HG03175 (cell line): ENCODE measurements around the gene RAVER2.
"Not testable (repeated sequence)": the region's sequence is repeated elsewhere in the genome, so short reads cannot be mapped to it uniquely, and the experiment has no call there.

Source experiments
- ATAC-seq: cut with Tn5 transposase; IDR thresholded peaks from one replicate; pipeline ENCODE4 v1.9.1; 2021; ENCODE audit warnings: mild to moderate bottlenecking, moderate library complexity; ENCODE audit not compliant: unreplicated experiment

The RAVER2 gene

GRCh38 chr1:64748222-64748621 lies 3.3 kb downstream of the RAVER2 start:
- ATAC-seq = no peak

DNA sequence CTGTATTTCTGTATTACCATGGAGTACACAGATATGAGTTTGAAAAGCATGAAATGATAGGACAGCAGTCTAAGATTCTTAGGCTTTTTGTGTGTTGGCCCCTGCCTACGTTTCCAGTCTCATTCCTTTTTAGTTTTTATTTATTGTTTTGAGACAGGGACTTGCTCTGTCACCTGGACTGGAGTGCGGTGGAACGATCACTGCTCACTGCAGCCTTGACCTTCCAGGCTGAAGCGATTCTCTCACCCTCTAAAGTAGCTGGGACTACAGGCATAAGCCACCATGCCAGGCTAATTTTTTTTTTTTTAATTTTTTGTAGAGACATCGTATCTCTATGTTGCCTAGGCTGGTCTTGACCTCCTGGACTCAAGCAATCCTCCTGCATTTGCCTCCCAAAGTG lies 3.8 kb downstream of the RAVER2 start:
- no peak for ATAC-seq

GRCh38 chr1:64750092-64750491 lies 5.2 kb downstream of the RAVER2 start:
- no peak for ATAC-seq

DNA sequence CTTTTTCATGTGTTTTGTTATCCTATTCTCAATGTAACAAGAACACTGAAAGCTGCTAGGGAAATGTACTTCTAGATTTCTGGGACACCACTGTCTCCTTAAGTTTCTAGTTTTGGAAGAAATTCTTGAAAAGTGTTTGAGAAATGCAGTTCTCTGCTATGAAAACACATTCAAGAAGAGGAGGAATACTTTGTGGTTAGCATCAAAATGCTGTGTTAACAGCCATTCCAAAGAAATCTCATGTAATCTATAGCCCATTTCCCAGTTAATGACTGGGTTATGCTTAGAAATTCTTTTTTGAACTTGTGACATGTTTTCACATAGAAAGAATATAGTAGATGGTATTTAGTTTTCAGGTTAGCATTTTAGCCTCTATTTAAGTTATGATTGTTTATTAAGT lies 6.0 kb downstream of the RAVER2 start:
- no peak for ATAC-seq

GRCh38 chr1:64754173-64754572 lies 9.3 kb downstream of the RAVER2 start:
- ATAC-seq = no peak

- no peak for ATAC-seq
Observed at GRCh38 chr1:64755361-64755760, 10.5 kb downstream of the RAVER2 start.

DNA sequence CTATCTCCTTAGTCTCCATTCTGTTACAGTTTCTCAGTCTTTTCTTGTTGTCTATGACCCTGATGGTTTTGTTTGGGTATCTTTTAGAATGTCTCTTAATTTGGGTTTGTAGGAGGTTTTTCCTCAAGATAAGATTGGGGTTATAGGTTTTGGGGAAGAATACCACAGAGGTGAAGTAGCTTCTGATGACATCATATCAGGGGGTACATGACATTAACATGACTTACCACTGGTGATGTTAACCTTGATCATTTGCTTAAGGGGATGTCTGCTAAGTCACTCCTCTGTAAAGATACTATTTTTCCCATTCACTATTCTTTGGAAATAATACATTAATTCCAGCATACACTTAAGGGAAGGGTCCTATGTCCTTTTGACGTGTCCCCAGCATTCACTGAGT lies 11.9 kb downstream of the RAVER2 start:
- ATAC-seq = no peak

GRCh38 chr1:64757213-64757612 lies 12.3 kb downstream of the RAVER2 start:
- no peak for ATAC-seq

GRCh38 chr1:64758233-64758632 lies 13.4 kb downstream of the RAVER2 start:
- ATAC-seq = no peak

- ATAC-seq = no peak
Observed at GRCh38 chr1:64759968-64760367, 15.1 kb downstream of the RAVER2 start.

DNA sequence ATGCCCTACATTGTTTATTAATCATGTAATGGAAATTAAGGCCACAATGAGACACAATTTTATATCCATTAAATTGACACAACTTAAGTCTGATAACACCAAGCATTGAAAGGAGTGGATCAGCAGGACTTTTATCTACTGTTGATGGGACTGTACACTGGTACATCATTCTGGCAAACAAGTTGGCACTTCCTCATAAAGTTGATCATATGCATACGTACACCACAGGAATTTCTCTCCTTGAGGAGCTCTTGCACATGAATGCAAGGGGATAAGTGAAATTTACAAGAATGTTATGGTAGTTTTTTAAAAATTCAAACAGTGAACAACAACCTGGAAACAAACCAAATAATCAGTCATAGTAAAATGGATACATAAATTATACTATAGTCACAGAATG lies 20.1 kb downstream of the RAVER2 start:
- ATAC-seq = no peak

DNA sequence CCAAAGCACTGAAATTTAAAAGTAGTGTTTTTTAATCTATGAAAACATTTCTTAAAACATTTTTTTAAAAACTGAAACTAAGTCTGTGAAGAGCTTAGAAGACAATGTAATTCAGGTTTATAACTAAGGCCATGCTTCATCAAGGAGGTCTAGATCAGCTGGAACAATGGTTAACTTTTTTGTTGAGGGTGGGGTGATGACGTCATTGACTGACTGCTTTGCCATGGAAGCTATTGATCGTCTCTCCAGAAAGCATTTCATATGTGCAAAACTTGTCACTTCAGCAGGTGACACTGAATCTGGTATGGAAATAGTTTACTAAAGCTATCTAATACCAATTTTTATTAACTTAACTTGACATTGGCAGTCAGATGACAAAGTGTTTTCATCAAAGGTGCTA lies 21.0 kb downstream of the RAVER2 start:
- ATAC-seq = no peak

DNA sequence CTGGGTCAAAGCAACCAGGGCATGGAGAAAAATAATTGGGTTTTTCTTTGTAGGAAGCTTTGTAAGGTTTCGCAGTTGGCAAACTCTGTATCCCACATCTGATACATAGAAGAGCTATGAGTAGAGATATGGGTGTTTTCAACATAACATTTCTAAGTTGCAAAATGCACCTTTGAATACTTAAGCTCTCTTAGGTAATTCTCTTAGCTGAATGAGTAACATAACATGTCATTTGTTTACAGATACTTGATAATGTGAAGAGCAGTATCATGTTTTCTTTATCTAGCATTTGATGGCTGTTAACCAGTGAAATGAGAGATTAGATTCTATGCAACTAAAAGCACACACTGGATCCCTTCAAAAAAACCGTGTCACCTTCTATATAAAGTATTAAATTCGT lies 21.6 kb downstream of the RAVER2 start:
- ATAC-seq = no peak

DNA sequence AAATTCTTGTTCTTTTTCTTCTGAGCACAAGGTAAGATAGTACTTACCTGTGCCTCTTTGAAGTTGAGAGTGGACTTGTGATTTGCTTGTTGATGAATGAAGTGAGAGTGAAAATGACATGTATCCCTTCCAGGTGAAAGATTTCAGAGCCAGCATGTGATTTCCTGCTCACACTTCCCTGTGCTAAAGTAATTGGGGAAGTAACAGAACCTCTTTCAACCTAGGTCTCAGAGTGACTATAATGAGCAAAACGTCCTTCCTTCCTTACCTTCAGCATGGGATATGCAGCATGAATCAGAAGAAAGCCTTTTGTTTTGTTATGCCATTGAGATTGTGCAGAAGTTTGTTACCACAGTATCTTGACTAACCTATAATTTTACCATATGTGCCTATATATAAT lies 24.6 kb downstream of the RAVER2 start:
- no peak for ATAC-seq

DNA sequence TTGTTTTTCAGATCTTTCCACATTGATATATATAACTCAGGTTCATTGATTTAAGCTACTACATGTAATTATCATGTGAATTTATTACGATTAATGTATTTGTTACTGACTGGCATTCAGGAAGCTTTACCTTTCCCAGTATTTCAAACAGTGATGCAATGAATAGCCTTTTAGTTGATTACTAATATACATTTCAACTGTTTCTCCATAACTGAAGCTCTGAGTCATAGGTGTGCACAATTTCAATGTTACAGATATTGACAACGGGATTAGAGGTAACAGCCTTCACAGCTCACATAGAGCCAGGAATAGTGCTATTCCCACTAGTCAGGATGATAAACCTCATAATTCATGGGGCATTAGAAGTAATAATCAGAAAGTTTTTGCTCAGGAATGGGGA lies 25.1 kb downstream of the RAVER2 start:
- no peak for ATAC-seq

DNA sequence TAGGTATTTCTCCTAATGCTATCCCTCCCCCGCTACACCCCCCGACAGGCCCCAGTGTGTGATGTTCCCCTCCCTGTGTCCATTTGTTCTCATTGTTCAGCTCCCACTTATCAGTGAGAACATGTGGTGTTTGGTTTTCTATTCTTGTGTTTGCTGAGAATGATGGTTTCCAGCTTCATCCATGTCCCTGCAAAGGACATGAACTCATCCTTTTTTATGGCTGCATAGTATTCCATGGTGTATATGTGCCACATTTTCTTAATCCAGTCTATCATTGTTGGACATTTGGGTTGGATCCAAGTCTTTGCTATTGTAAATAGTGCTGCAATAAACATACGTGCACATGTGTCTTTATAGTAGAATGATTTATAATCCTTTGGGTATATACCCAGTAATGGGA lies 28.4 kb downstream of the RAVER2 start:
- ATAC-seq = not testable (repeated sequence)

- ATAC-seq = no peak
Observed at GRCh38 chr1:64775113-64775512, 30.2 kb downstream of the RAVER2 start.

GRCh38 chr1:64782044-64782443 lies 37.2 kb downstream of the RAVER2 start:
- ATAC-seq = not testable (repeated sequence)

- ATAC-seq = not testable (repeated sequence)
Observed at GRCh38 chr1:64782848-64783247, 38.0 kb downstream of the RAVER2 start.

GRCh38 chr1:64790832-64791487 lies 46.1 kb downstream of the RAVER2 start:
- ATAC-seq = no peak

DNA sequence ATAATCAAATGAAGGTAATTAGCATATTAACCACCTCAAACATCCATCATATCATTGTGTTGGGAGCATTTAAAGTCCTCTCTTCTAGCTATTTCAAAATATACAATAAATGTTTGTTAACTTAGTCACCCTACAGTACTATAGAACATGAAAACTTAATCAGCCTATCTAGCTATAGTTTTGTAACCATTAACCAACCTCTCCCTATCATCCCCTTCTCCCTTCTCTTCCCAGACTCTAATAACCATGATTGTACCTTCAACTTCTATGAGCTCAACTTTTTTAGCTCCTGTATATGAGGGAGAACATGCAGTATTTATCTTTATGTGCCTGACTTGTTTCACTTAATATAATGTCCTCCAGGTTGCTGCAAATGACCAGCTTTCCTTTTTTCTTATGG lies 54.0 kb downstream of the RAVER2 start:
- no peak for ATAC-seq

DNA sequence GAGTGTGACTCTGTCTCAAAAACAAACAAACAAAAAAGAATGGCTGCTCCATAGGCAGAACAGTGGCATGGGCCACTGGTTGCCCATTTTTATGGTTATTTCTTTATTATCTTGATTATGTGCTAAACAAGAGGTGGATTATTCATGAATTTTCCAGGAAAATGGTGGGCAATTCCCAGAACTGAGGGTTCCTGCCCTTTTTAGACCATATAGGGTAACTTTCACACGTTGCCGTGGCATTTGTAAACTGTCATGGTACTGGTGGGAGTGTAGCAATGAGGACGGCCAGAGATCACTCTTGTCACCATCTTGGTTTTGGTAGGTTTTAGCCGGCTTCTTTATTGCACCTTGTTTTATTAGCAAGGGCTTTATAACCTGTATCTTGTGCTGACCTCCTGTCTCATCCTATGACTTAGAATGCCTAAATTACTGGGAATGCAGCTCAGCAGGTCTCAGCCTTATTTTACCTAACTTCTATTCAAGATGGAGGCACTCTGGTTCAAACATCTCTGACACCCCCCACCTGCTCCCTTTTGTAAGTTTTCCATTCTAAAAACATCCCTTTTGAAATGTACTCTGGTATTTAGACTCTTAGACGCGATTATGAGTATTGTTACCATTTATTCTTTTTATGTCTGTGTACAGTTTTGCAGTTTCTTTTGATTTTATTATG lies 57.1 kb downstream of the RAVER2 start:
- no peak for ATAC-seq

DNA sequence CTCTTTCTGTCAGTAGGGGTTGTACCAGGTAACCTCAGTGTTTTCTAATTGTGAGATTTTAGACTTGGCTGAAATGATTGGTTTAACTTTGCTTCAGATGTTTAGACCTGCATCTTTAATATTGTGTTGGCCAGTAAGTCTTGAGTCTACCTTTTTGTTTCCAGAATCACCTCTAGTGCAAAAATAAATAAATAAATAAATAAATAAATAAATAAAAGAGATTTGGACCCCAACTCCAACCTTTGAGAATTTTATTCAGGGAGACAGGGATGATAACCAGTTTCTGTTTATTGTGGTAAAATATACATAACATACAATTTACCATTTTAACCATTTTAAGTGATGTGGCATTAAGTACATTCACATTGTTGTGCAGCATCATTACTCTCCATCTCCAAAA lies 64.4 kb downstream of the RAVER2 start:
- ATAC-seq = no peak
